Inflammatory macrophage treated with lipopolysaccharide for 4 hours (primary cell): ENCODE data around the gene MRPL20.
"Not testable (repeated sequence)": the region's sequence is repeated elsewhere in the genome, so short reads cannot be mapped to it uniquely, and the experiment has no call there.

Experiments
- DNase-seq: peaks from one replicate; pipeline ENCODE4 v3.0.0-alpha.2; 2020

MRPL20 gene

DNA sequence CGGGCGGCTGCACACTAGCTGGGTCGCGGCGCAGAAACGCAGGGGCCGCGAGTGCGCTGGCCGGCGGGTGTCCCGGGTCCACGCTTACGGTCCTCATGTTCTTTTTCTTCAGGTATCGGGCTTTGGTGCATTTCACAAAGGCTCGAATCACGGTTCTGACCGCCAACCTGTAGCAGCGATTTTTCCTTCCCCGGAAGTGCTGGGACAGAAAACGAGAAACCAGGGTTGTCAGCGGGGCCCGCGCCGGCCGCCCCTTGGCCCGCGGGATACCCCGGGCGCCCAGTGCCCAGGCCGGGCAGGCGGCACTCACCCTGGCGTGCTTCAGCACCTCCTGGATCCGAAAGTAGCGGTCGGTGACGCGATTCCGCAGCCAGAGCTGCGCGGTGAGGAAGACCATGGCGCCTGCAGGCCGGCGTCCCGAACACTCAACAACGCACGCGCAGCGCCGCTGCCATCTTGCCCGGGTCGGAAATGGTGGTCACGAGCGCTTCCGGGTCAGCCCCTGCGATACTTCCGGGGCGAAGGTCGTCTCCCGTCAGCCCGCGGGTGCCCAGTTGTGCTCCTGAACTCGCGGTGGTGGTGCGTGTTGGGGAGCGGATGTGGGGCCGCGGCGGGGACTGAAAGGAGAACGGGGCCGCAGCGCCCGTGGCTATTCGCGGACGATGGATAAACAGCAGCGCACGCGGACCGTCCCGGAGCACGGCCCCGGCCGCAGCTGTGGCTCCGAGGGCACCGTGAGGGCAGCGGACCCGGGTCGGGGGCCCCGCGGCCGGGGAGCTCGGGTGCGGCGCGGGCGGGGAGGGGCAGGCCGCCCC lies at the start of gene MRPL20:
TSS of gene MRPL20 (minus strand) at position 473 of the 815 bp plus-strand sequence. CDS start at position 397, 76 bp downstream.
- DNase-seq, result peak; percentile 95

DNA sequence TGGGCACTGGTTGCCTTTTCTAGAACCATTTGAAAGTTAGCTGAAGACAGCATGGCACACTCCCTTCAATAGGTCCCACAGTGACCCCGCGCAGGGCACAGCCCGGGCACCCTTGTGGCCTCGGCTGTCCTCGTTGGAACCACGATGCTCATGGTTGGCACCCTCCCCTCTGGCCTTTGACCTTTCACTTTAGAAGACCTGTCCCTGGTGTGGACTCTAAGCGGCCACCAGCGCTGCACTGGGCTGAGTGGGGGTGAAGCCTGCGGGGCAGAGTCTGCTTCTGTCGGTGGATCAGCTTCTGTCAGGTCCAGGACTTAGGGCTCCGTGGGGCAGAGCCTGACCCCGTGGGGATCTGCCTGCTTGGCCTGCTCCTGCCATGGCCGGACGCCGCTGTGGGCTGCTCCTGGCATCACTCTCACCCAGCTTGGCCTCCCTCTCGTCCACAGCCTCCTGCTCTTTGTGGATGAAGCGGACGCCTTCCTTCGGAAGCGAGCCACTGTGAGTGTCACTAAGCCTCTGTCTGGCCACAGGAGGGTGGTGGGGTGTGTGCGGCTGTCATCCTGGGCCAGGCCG lies 49.7 kb upstream of the MRPL20 start:
- DNase-seq, result not testable (repeated sequence)

DNA sequence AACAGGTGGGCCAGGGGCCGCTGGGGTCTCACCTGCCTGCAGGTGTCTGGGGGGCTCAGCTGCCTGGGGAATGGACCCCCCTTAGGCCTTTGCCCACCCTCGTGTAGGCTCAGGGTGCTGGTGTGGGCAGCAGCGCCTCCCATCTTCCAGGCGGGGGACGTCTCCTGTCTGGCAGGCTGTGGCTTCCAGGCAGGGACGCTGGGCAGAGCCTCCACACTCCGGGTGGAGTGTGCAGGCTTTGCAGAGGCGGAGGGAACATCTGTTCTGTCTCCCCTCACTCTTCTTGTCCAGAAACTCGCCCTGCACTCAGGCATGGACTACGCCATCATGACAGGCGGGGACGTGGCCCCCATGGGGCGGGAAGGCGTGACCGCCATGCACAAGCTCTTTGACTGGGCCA lies 48.8 kb upstream of the MRPL20 start:
- not testable (repeated sequence) for DNase-seq

DNA sequence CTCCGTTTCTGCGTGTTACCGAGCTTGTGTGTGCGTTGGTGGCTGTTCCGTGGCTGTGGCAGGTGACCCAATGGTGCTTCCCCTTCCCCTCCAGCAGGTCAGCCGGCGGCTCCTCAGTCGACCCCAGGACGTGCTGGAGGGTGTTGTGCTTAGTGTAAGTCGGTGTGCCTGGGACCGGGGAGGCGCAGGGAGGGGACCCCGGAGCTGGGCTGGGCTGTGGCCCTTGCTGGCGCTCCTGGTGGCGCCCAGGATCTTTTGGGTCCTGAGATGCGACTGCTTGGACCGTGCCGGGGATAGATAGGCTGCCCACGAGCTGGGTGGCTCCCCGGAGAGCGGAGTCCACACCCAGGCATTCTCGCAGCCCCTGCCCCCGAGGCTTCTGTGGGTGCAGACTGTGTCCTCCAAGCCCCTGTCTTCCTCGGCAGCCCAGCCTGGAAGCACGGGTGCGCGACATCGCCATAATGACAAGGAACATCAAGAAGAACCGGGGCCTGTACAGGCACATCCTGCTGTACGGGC lies 48.3 kb upstream of the MRPL20 start:
- no peak for DNase-seq

DNA sequence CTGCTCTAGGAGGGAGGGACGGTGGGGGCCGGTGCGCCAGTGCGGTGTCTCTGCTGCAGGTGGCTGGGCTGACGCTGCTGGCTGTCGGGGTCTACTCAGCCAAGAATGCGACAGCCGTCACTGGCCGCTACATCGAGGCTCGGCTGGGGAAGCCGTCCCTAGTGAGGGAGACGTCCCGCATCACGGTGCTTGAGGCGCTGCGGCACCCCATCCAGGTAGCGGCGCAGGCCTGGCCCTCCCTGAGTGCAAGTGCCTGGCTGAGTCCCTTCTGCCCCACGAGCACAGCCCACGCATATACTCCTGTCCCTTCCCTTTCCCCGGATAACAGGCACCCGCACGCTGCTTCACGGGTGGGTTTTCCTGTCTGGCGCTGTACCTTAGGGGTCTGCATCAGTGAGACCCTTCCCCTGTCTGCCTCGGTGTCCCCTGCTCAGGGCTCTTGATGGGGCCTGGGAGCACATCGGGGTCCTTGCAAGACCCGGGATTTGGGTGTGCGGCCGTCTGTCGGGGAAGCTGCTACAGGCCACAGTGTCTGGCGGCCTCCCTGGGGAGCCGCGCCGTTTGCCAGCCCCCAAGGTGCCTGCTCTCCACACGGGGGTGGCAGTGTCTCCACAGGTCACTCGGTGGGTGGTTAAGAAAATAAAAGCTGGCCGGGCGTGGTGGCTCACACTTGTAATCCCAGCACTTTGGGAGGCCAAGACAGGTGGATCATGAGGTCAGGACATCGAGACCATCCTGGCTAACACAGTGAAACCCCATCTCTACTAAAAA lies 47.4 kb upstream of the MRPL20 start:
- not testable (repeated sequence) for DNase-seq

DNA sequence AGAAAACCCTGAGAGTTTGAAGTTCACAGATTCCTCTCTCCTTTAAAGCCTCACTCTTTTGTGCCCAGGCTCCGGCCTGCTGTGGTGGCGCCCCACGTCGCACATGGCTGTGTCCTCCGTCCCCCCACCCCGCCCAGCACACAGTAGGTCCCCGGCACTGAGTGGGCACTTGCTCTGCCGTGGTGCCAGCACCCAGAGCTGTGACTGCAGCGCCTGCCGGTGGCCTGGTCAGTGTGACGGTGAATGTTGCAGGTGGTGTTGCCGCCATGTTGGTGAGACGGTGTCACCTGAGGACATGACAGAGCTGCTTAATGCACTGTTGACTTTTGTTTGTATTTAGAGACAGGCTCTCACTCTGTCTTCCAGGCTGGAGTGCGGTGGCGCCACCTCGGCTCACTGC lies 45.8 kb upstream of the MRPL20 start:
- no peak for DNase-seq

DNA sequence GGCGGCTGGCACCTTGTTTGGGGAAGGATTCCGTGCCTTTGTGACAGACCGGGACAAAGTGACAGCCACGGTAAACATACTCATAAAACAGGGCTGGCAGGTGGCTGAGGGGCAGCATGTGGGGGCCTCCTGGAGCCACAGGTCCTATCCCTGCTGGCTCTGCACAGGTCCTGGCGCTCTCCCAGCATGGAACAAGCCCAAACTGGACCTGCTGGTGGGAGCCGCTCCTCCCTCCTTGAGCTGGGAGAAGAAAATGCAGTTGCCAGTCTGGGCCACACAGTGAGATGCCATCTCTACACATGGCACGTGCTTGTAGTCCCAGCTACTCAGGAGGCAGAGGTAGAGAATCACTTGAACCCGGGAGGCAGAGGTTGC lies 45.3 kb upstream of the MRPL20 start:
- DNase-seq, result not testable (repeated sequence)

DNA sequence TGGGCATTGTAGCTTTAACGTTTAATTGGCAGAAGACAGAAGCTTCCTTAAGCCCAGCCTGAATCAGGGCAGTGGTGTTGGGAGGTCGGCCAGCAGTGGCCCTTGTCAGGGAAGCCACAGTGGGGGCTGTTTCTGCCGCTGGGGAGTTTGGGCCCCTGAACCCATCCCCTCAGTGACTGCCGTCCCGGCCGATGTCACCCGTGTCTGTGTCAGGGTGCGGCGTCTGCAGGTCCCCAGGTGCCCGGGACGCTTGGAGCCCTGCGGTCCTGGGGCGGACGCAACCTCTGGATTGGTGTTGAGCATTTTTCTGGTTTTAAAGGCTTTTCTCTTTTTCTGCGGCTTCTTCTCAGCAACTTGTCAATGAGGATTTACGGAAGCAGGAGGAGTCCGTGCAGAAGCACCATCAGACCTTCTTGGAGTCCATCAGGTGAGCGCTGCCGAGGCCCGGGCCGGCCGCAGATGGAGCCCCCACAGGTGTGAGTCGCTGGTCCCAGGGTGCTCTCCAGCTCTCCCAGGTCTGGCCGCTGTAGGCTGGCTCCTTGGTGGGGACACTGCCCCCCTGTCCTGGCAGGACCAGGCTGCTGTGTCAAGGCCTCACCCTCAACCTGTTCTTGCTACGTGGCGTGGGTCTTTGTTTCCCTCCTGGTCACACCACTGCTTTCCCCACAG lies 44.7 kb upstream of the MRPL20 start:
- DNase-seq, result no peak

DNA sequence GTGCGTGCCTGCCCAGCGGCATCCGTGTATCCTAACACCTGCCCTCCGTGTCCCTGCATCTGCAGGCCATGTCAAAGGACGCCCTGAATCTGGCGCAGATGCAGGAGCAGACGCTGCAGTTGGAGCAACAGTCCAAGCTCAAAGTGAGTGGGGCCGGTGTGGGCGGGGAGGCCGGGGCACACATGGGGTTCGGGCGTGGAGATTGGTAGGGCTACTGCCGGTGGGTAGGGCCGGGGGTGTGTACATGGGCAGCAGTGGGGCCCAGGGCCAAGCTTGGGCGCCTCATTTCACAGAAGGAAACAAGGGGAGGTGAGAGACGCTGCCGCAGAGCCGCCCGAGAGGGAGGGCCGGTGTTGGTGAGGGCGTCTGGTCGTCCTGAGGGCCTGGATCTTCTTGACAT lies 43.5 kb upstream of the MRPL20 start:
- not testable (repeated sequence) for DNase-seq

DNA sequence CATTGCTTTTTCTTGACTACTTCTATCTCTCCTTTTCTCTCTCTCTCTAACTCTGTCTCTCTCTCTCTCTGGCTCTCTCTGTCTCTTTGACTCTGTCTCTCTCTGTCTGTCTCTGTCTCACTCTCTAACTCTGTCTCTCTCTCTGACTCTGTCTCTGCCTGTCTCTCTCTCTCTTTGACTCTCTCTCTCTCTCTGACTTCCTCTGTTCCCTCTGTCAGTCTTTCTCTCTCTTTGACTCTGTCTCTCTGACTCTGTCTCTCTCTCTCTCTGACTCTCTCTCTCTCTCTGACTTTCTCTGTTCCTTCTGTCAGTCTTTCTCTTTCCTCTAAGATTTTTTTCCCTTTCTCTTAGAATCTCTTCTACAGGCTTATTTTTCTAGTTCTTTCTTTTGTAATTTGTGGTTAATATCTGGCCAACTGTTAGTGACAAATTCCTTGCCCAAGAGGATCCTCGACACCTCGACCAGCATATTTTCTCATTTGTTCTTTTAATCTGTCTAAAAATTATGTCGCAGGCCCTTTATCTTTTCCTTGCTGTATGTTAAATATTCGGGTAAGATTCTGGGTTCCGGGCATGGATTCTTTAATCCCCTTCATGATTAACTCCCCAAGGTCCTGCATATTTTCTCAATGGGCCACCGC lies 42.1 kb upstream of the MRPL20 start, which contains the start of gene ATAD3C:
TSS of gene ATAD3C (plus strand) at position 591 of the 641 bp plus-strand sequence. CDS start 995 bp downstream, outside the sequence.
- no peak for DNase-seq

DNA sequence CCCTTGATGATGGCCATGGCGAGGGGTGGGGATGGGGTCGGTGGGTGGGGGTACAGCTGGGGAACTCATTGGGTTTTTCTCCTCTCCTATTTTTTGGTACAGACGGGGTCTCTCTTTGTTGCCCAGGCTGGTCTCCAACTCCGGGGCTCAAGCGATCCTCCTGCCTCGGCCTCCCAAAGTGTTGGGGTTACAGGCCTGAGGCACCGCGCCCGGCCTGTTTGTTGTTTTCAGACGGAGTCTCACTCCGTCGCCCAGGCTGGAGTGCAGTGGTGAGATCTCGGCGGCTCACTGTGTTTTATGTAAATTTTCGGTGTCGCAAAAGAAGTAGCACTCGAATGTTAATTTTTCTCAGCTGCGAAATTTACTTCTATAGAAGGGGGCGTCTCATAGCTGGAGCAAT lies 39.5 kb upstream of the MRPL20 start:
- DNase-seq, result not testable (repeated sequence)

DNA sequence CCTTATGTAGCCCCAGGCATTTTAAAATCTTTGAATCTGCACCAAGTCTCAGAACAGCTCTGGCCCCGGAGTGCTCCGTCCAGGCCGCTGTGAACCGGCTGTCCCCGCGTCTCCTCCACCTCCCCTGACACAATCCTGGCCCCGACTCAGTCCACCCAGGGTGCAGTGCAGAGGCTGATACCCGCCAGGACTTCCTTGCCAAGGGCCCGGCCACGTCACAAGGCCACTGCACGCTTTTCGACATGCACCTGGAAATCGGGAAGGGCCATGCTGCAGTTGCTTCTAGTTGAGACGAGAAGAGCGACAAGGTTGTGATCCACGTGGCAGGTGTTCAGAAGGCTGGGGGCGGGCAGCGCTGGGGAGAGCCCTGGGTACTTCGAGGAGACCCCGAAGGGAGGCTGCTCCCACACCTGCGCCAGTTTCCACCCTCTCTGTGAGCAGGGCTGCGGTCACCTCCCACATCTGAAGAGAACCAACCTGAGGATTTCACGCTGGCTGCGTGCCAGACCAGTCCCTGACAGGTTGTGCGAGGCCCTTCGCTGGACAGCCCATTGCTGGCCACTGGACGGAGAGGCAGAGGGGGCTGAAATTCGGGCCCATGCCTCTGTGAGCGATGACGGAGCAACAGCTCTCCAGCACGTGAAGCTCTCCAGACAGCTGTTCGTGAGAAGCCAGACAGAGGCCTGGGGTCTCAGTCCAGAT lies 35.1 kb upstream of the MRPL20 start:
- no peak for DNase-seq

DNA sequence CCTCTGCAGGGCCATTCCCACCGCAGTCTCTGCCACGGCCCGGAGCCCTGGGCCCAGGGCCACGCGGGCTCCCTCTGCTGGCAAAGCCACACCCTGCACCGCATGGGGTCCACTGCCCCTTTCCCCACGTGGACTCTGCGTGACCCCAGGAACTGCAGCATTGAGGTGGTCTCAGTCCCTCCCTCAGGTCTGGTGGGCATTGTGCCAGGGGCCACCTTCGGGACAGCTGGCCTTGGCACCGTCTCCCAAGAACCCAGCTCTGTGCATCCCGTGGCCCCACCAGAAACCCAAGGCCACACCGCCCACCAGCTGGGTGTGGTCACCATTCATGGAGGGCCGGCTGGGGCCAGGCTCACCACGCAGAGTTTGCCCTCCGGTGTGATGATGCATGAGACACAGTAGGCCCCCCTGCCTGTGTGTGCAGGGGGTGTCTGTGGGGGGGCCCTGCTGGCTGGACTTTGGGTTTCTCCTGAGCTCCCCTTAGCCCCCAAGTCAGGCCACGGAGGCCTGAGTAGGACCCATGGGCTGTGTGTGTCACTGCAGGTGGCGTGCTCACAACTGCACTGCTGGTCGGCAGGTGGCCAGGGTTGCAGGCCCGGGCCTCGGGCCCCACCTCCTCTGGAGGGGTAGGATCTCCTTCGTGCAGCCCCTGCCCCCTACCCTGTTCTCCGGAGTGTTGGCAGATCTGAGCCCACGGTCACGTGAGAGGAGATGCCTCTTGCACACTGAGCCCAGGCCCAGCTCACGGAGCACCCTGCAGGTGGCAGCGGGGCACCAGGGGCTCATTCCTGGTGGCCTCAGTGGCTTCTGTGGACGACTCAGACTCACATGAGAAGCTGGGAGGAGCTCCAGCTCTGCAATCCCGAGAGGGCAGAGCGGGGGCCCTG lies 34.2 kb upstream of the MRPL20 start:
- peak; percentile 35 for DNase-seq

DNA sequence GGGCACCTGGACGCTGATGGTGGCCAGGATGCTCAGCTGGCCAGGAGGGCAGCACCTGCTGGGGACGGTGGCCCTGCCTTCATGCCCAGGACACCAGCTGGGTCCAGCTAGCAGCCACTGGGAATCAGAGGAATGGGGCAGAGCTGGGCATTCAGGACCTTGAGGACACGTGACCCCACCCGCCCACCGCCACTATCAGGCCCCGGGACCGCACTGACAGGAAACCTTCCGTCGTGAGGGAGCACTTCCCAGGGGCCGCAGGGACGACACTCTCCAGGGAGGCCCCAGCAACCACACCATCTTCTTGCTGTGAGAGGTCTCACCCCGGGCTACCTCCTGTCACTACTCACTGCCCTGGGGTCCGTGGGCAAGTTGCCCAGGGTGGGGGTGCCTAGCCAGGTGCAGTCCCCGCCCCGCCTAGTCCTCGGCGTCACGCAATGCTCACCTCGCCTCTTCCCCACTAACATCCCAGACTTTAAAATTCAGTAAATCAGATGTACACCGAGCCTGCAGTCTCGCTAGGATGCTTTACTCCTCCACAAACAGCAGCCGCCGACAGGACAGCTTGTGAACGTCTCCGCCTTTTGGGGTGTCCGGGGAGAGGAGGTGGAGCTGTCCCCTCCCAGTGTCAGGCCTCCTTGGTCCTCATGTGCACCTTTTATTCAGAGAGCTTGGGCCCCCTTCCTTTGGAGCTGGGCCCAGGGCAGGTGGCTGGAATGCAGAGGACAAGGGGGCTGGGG lies 33.3 kb upstream of the MRPL20 start:
- no peak for DNase-seq

DNA sequence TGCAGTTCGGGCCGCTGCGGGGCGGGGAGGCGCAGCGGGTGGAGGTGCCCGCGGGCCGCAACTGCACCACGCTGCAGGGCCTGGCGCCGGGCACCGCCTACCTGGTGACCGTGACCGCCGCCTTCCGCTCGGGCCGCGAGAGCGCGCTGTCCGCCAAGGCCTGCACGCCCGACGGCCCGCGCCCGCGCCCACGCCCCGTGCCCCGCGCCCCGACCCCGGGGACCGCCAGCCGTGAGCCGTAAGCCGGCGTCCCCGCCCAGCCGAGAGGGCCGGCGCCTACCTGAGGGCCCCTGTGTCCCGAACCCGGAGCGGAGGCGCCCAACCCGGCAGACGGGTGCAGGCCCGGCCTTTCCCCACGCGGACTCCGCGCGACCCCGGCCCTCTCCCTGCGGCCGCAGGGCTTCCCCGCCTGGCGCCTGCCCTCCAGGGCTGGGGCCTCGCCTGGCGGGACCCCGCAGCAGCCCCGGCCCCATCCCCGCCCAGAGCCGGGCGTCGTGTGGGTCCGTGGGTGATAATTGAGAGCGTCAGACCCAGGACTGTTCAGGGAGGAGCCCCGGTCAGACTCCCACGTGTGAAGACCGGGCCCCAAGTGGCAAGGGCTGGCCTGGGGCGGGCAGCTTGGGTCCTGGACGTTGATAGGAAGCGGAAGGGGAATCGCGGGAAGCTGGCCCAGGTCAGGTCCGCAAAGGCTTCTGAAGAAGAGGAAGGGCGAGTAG lies 32.6 kb upstream of the MRPL20 start:
- no peak for DNase-seq

DNA sequence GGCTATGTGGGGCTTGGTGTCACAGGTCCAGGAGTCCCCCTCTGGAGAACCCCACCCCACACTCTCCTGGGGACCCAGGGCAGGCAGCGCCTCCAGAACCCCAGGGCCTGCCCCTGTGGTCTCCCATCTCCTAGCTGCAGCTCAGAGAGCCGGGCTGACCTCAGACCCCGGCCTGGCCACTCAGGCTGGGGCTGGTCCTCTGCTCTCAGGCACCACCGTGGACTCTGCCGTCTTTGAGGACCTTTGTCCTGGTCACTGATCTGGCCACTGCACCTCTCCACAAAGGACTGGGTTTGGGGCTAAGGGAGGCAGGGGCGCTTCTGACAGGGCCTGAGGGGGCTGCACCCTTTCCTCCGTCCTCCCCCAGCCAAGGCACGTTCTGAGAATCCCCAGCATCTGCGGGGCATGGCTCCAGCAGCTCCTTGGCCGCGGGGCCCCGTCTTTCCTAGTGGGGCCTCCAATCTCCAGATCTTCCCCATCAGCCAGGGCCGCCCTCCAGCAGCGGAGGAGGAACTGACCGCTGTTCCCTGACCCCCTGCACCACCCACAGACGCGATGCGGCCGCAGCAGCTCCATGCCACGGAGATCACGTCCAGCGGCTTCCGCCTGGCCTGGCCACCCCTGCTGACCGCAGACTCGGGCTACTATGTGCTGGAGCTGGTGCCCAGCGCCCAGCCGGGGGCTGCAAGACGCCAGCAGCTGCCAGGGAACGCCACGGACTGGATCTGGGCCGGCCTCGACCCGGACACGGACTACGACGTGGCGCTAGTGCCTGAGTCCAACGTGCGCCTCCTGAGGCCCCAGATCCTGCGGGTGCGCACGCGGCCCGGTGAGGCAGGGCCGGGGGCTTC lies 31.7 kb upstream of the MRPL20 start:
- no peak for DNase-seq

DNA sequence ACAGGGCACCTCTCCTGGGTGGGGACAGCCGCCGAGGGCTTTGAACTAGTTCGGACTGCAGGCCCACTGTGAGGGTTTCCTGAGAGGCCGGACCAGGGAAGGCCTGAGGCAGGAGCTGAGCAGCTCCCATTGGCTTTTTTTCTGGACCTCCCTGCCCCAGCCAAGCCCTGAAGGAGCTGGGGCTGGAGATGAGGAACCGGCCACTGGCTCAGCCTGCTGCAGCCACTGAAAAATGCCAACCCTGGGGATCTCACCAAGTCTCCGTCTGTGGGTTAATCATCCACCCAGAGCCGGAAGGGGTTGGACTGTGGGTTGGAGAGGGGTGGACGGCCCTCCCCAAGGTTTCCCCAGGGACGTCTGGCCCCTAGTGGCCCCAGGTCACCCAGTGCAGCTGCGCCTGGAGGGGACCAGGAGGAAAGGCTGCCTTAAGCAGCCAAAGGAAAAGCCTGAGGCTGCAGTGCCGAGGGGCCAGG lies 30.8 kb upstream of the MRPL20 start:
- DNase-seq, result no peak
